Endothelial cell of umbilical vein (primary cell): ENCODE data around the gene C20orf144. TPM values are rescaled to one million over a fixed set of nuclear protein-coding genes. Genes with fewer than 3 reads are reported as not detected.

Experiments
- BruUV-seq: library from RNA; stranded (reverse); fragments of 400-500 nt; replicated peaks from 2 replicates; lab custom pipeline; 2021; lab: Mats Ljungman, UMichigan
- CTCF ChIA-PET: fragments of 300-600, 350-600 bp; sonication (Branson Sonifier 250); formaldehyde crosslinking; loops from one replicate; lab custom pipeline; 2021; ENCODE audit warnings: antibody characterized with exemption, inconsistent platforms; lab: Charles Lee
- POLR2A ChIA-PET: fragments of 300-600, 350-600 bp; sonication (Branson Sonifier 250); formaldehyde crosslinking; loops from one replicate; lab custom pipeline; 2021; ENCODE audit warnings: antibody characterized with exemption, inconsistent platforms; lab: Charles Lee
- DNase-seq: peaks from one replicate; pipeline ENCODE4 v3.0.0-alpha.2; 2011; ENCODE audit warnings: low read depth, low spot score
- FAIRE-seq: peaks from 2 replicates; lab custom pipeline; 2011; peaks lifted over from hg19 to GRCh38; lab: Jason Lieb, UNC
- H2AFZ ChIP-seq: 2 replicates; pipeline ENCODE4 v1.6.0; 2012; ENCODE audit warnings: low read depth, low read length, control low read depth, inconsistent platforms
- H3K27ac ChIP-seq: 2 replicates; pipeline ENCODE4 v1.5.1; 2011; ENCODE audit warnings: low read depth, mild to moderate bottlenecking, control low read depth, low read length, moderate library complexity; ENCODE audit not compliant: insufficient read depth
- H3K27me3 ChIP-seq, 2 experiments: 2 replicates each; pipeline versions ENCODE4 v1.6.0 to v1.6.1; 2011; ENCODE audit warnings: low read length in 2 of 2, mixed read lengths in 1 of 2; ENCODE audit not compliant: control insufficient read depth in 2 of 2, insufficient read depth in 2 of 2
- H3K36me3 ChIP-seq, 2 experiments: 2 replicates in 1 of 2; 3 replicates in 1 of 2; pipeline ENCODE4 v1.5.1; 2011; ENCODE audit warnings: low read length in 2 of 2, mild to moderate bottlenecking in 1 of 2, moderate library complexity in 1 of 2; ENCODE audit not compliant: control insufficient read depth in 2 of 2, insufficient read depth in 2 of 2; ENCODE audit errors: extremely low read depth in 1 of 2
- H3K4me1 ChIP-seq: 3 replicates; pipeline ENCODE4 v1.5.1; 2011; ENCODE audit warnings: mild to moderate bottlenecking, low read length; ENCODE audit not compliant: control insufficient read depth, insufficient read depth; ENCODE audit errors: extremely low read depth
- H3K4me2 ChIP-seq: 2 replicates; pipeline ENCODE4 v1.6.1; 2011; ENCODE audit warnings: low read length, control low read depth, mixed read lengths; ENCODE audit not compliant: insufficient read depth
- H3K4me3 ChIP-seq, 3 experiments: fragments of 200-600 bp in 1 of 3; sonication (generic), shearing (Covaris generic) in 1 of 3; replicated peaks in 1 of 3; 2 replicates each; pipeline ENCODE4 v1.5.1; 2011 to 2016; ENCODE audit warnings: control low read depth in 3 of 3, low read length in 3 of 3, mild to moderate bottlenecking in 2 of 3, inconsistent platforms in 1 of 3, low read depth in 1 of 3, moderate library complexity in 1 of 3; ENCODE audit not compliant: insufficient read depth in 1 of 3
- H3K79me2 ChIP-seq: 2 replicates; pipeline ENCODE4 v1.6.0; 2012; ENCODE audit warnings: low read length, inconsistent platforms; ENCODE audit not compliant: control insufficient read depth, insufficient read depth
- H3K9ac ChIP-seq: replicated peaks from 2 replicates; pipeline ENCODE3; 2011; ENCODE audit warnings: low read length, control low read depth; ENCODE audit not compliant: insufficient read depth; ENCODE audit errors: extremely low read depth
- H3K9me1 ChIP-seq: replicated peaks from 3 replicates; pipeline ENCODE4 v1.6.0; 2011; ENCODE audit warnings: mild to moderate bottlenecking, low read length; ENCODE audit not compliant: control insufficient read depth, insufficient read depth; ENCODE audit errors: extremely low read depth
- H3K9me3 ChIP-seq: replicated peaks from 2 replicates; pipeline ENCODE4 v1.5.1; 2012; ENCODE audit warnings: low read length, inconsistent platforms; ENCODE audit not compliant: control insufficient read depth, insufficient read depth
- H4K20me1 ChIP-seq: replicated peaks from 2 replicates; pipeline ENCODE3; 2011; ENCODE audit warnings: mild to moderate bottlenecking, low read length; ENCODE audit not compliant: control insufficient read depth, insufficient read depth; ENCODE audit errors: extremely low read depth
- CTCF ChIP-seq, 2 donors: IDR thresholded peaks; 1 replicate in 1 of 2; 2 replicates in 1 of 2; pipeline ENCODE4 v1.5.1; 2011; ENCODE audit warnings: low read length in 2 of 2, mild to moderate bottlenecking in 2 of 2, moderate library complexity in 2 of 2, control low read depth in 1 of 2, inconsistent platforms in 1 of 2, low read depth in 1 of 2; ENCODE audit not compliant: insufficient read depth in 1 of 2; ENCODE audit errors: extremely low read depth in 1 of 2
- EZH2 ChIP-seq: IDR thresholded peaks from 2 replicates; pipeline ENCODE4 v1.6.1; 2012; ENCODE audit warnings: borderline replicate concordance, low read depth, mild to moderate bottlenecking, moderate library complexity, low read length, inconsistent platforms; ENCODE audit not compliant: severe bottlenecking
- FOS ChIP-seq: IDR thresholded peaks from 2 replicates; pipeline ENCODE4 v1.6.1; 2011; ENCODE audit warnings: mild to moderate bottlenecking, low read length, moderate library complexity, borderline replicate concordance; ENCODE audit not compliant: insufficient read depth
- GATA2 ChIP-seq: IDR thresholded peaks from 2 replicates; pipeline ENCODE4 v1.7.0; 2011; ENCODE audit warnings: low read depth, mild to moderate bottlenecking, moderate library complexity, mixed read lengths, low read length; ENCODE audit not compliant: insufficient read length, insufficient read depth
- MAX ChIP-seq: IDR thresholded peaks from 2 replicates; pipeline ENCODE4 v1.6.1; 2011; ENCODE audit not compliant: insufficient read depth, insufficient read length
- MYC ChIP-seq: IDR thresholded peaks from one replicate; pipeline ENCODE4 v1.6.1; 2011; ENCODE audit warnings: mild to moderate bottlenecking, low read depth, low read length
- POLR2A ChIP-seq: IDR thresholded peaks from 2 replicates; pipeline ENCODE4 v1.6.1; 2012; ENCODE audit warnings: low read depth, mild to moderate bottlenecking, control low read depth, low read length
- POLR2AphosphoS5 ChIP-seq: IDR thresholded peaks from 2 replicates; pipeline ENCODE4 v1.6.1; 2012; ENCODE audit warnings: low read depth, mild to moderate bottlenecking, control low read depth, low read length, moderate library complexity; ENCODE audit not compliant: insufficient read depth
- dilution Hi-C: fragments of 300-500 bp; cut with MboI; formaldehyde crosslinking; loops from one replicate; pipeline ENCODE4 v1.15.0; 2019; ENCODE audit warnings: low sequenced_read_pairs; ENCODE audit not compliant: extremely low pct_ligation_motif_present
- intact Hi-C: fragments of 100-400 bp; cut with micrococcal nuclease; formaldehyde crosslinking; loops from one replicate; pipeline ENCODE4 v1.10.0; 2022
- polyA plus RNA-seq, 4 experiments: library from polyadenylated mRNA; depleted of rRNA in 3 of 4; stranded (reverse) in 3 of 4; unstranded in 1 of 4; fragments of >200 nt; gene quantifications; 2 replicates each; pipeline versions ENCODE4 v1.2.1 to v1.2.3, GENCODE V29; 2011 to 2012; ENCODE audit warnings: missing spikeins in 1 of 4
- total RNA-seq: library from RNA; stranded (reverse); gene quantifications from 2 replicates; pipeline ENCODE4 v1.2.3, GENCODE V29; 2021

C20orf144 gene
- total and polyA plus RNA-seq, 2 donors (not counting 3 experiments of a cell fraction or from before 2014, with no cell fraction given): not detected

DNA sequence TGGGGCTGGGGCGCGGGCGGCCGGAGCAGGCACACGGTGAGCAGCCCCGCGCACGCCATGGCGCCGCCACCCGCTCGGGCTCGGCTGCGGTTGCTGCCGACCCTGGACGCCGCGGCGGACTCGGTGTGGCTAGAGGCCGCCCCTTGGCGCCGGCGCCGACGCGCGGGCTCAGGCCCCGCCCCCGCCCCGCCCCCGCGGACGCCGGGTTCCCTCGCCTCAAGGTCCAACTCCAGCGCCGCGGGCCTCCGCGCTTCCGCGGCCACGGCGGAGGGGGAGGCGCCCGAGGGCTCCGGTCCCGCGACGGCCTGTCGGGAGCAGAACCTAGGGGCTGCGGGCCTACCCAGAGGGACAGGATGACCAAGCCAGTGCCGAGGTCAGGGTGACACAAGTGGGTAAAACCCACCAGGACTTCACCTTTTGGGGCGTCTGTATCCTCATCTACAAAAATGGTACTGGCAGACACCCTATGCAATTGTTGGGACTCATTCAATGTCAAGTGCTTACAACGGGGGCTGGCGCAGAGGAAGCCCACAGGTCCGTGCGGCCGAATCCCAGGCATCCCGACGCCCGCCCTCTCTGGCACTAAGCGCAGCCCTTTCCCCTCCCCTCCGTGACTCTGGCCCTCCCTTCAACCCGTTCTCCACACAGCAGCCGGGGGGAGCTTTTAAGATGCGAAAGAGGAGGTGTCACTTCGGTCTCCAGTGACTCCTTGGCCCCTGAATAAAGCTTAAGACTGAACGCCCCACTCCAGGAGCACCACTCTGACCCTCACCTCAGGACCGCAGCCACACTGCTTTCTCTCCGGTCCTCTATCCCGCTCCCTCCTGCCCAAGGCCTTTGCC lies 12.4 kb downstream of the C20orf144 start, which contains the start of gene NECAB3:
Gene NECAB3 (minus strand): TSS at position 135 of the 842 bp plus-strand sequence. CDS start 76 bp downstream, at position 59.
- Histone ChIP-seq H3K27ac (peak within 1 kb of the TSS; percentile 30), H3K79me2 (no peaks in the 10 kb centered on the region), H3K36me3 (no peaks in the 10 kb centered on the region), H3K9me1 (no peaks in the 10 kb centered on the region), H3K27me3 (no peaks in the 10 kb centered on the region), H3K4me2 (peak within 1 kb of the TSS; percentile 54), H3K4me1 (peaks cover 15% of the 10 kb centered on the region), H2AFZ (peak within 1 kb of the TSS; percentile 74), H3K9ac (peak within 1 kb of the TSS; percentile 63), H3K4me3 (peak within 1 kb of the TSS; percentile 47 to 56 (median 47)), H4K20me1 (no peaks in the 10 kb centered on the region), H3K9me3 (no peaks in the 10 kb centered on the region)
- FAIRE-seq (peak; percentile 80), DNase-seq (peak; percentile 84)
- ChIA-PET POLR2A (no interaction called here), CTCF (no interaction called here)
- dilution Hi-C loops (no loop called here), intact Hi-C loops (loop anchor here (1.0 kb wide), 2 partner anchors 10 to 57 kb away; partner anchors contain the start of gene ZNF341)
- no TSS peak for BruUV-seq
- TF ChIP-seq POLR2AphosphoS5 (peak; percentile 76), POLR2A (peak; percentile 68), MYC (no peak), CTCF (IDR thresholded peaks at IDR 0.05; ENCODE audit: extremely low read depth in 1 of 2, insufficient read depth in 1 of 2, low read depth in 1 of 2, low read length in 2 of 2) (no peak), FOS (no peak), EZH2 (no peak), GATA2 (no peak), MAX (no peak)
